Psoas muscle (tissue), 8 donors: ENCODE measurements around the gene LRPAP1. TPM values are rescaled to one million over a fixed set of nuclear protein-coding genes. Genes with fewer than 3 reads are reported as not detected.

Source experiments
- ATAC-seq, 4 donors: fragments of 200-7000 bp; cut with Tn5 transposase; one replicate each; pipeline ENCODE4 v1.9.1; 2020; ENCODE audit warnings: moderate library complexity in 3 of 4, mild to moderate bottlenecking in 2 of 4
- DNase-seq, 2 donors: peaks; one replicate each; pipeline ENCODE4 v3.0.0-alpha.2; 2020
- H3K27ac ChIP-seq: fragments of 200-600 bp; one replicate; pipeline ENCODE4 v1.8.0; 2022
- H3K27me3 ChIP-seq, 3 donors: fragments of 200-600 bp in 1 of 3; one replicate each; pipeline versions ENCODE4 v1.6.1 to v1.8.0; 2013 to 2022; ENCODE audit warnings: low read length in 2 of 3, mild to moderate bottlenecking in 2 of 3, moderate library complexity in 1 of 3; ENCODE audit not compliant: insufficient read depth in 3 of 3
- H3K36me3 ChIP-seq, 2 donors: fragments of 200-600 bp in 1 of 2; one replicate each; pipeline versions ENCODE4 v1.6.1 to v1.8.0; 2013 to 2022; ENCODE audit warnings: low read depth in 1 of 2, mild to moderate bottlenecking in 1 of 2, moderate library complexity in 1 of 2; ENCODE audit not compliant: insufficient read depth in 1 of 2
- H3K4me1 ChIP-seq: fragments of 200-600 bp; one replicate; pipeline ENCODE4 v1.8.0; 2022
- H3K4me3 ChIP-seq: fragments of 200-600 bp; one replicate; pipeline ENCODE4 v1.8.0; 2022; ENCODE audit warnings: mild to moderate bottlenecking
- H3K9me3 ChIP-seq: fragments of 200-600 bp; one replicate; pipeline ENCODE4 v1.8.0; 2022
- CTCF ChIP-seq: fragments of 200-600 bp; IDR thresholded peaks from one replicate; pipeline ENCODE4 v1.8.0; 2022; ENCODE audit warnings: antibody characterized with exemption
- WGBS, 3 donors: extraction: QIAGEN DNeasy Blood & Tissue Kit; methylation state at CpG; one replicate each; pipeline versions ENCODE4 v1.1.6 to v1.1.7; 2013; 5-methylcytosine and 5-hydroxymethylcytosine counted together
- intact Hi-C, 2 donors: fragments of 100-400 bp; cut with DNase I; formaldehyde crosslinking; loops; one replicate each; pipeline versions ENCODE4 v1.11.0 to v1.14.2; 2022
- polyA plus RNA-seq, 3 donors: library from polyadenylated mRNA; stranded (reverse); fragments of 200-250 nt; gene quantifications; one replicate each; pipeline ENCODE4 v1.2.3, GENCODE V29; 2013
- total RNA-seq, 4 donors: library from RNA; stranded (reverse); fragmentation: NEBNext Ultra II Directional in 2 of 4; extraction: Animal tissue kit (Norgen Biotek cat#: 25700) in 2 of 4; gene quantifications; one replicate each; pipeline versions ENCODE4 v1.2.1 to v1.2.4, GENCODE V29; 2021 to 2023
- donor health status: healthy with polysubstance abuse.
- donor health status: DM: no; HTN: no; CAD: no; lungs with moderate emphysema.
- donor health status: Bipolar disorder and iron deficiency.
- donor health status: healthy.
- donor health status: DM: yes; HTN: yes; CAD: no.
- donor health status: DM: no; HTN: no; CAD: no.
- donor health status: DM: no; HTN: no; CAD: no.
- donor health status: DM: yes; HTN: yes; CAD: no.

Gene LRPAP1
- total and polyA plus RNA-seq, 7 donors: 73.7 to 123 (median 105) TPM

- ATAC-seq (no peak), DNase-seq (peak in 1 of 2 donors; percentile 47)
- Histone ChIP-seq H3K27me3 (no peaks in the 10 kb centered on the region), H3K27ac (no peak overlapping the region), H3K9me3 (no peaks in the 10 kb centered on the region), H3K4me3 (no peak overlapping the region), H3K4me1 (no peaks in the 10 kb centered on the region), H3K36me3 (peaks cover 2 to 93% of the 10 kb centered on the region in 2 donors)
- intact Hi-C loops: no loop called here
- no peak for TF ChIP-seq CTCF
- WGBS, 3 donors: 92 to 93% (median 92%) methylated on average over 32 of the region's 32 CpGs
These were observed 16.0 kb downstream of the LRPAP1 start for GRCh38 chr4:3516061-3516835.

GRCh38 chr4:3515646-3516045, 16.6 kb downstream of the LRPAP1 start:
- Histone ChIP-seq H3K27me3 (no peaks in the 10 kb centered on the region), H3K9me3 (no peaks in the 10 kb centered on the region), H3K36me3 (peaks cover 4 to 93% of the 10 kb centered on the region in 2 donors), H3K4me1 (no peaks in the 10 kb centered on the region), H3K4me3 (no peak overlapping the region), H3K27ac (no peak overlapping the region)
- WGBS, 3 donors: 80 to 86% (median 84%) methylated on average over 15 of the region's 15 CpGs
- intact Hi-C loops: no loop called here
- TF ChIP-seq CTCF: no peak
- no peak for ATAC-seq
- peak; percentile 16 to 31 for DNase-seq

- Histone ChIP-seq H3K4me1 (no peaks in the 10 kb centered on the region), H3K27me3 (no peaks in the 10 kb centered on the region), H3K9me3 (no peaks in the 10 kb centered on the region), H3K36me3 (peaks cover 6 to 93% of the 10 kb centered on the region in 2 donors), H3K4me3 (no peak overlapping the region), H3K27ac (no peak overlapping the region)
- no peak for TF ChIP-seq CTCF
- DNase-seq (peak; percentile 28 to 53), ATAC-seq (peak; percentile 20 to 62 (median 43))
- intact Hi-C loops: no loop called here
- WGBS, 3 donors: 89 to 92% (median 90%) methylated on average over 30 to 31 of the region's 31 CpGs
These were observed 17.3 kb downstream of the LRPAP1 start for GRCh38 chr4:3514806-3515501.

- H3K4me3 ChIP-seq: no peak overlapping the region
- H3K36me3 ChIP-seq: peaks cover 6 to 92% of the 10 kb centered on the region in 2 donors
- no peaks in the 10 kb centered on the region for H3K4me1 ChIP-seq
- H3K9me3 ChIP-seq: no peaks in the 10 kb centered on the region
- H3K27ac ChIP-seq: no peak overlapping the region
- DNase-seq (peak in 1 of 2 donors; percentile 38), ATAC-seq (peak in 3 of 4 donors; percentile 10 to 26 (median 24))
- WGBS, 3 donors: 89 to 96% (median 91%) methylated on average over 17 of the region's 17 CpGs
- no peaks in the 10 kb centered on the region for H3K27me3 ChIP-seq
- intact Hi-C loops: no loop called here
- TF ChIP-seq CTCF: no peak
These were observed 17.9 kb downstream of the LRPAP1 start for GRCh38 chr4:3514221-3514780.
